ENCODE results near the gene PFKFB1.

- TF ChIP-seq, protein P1, sequence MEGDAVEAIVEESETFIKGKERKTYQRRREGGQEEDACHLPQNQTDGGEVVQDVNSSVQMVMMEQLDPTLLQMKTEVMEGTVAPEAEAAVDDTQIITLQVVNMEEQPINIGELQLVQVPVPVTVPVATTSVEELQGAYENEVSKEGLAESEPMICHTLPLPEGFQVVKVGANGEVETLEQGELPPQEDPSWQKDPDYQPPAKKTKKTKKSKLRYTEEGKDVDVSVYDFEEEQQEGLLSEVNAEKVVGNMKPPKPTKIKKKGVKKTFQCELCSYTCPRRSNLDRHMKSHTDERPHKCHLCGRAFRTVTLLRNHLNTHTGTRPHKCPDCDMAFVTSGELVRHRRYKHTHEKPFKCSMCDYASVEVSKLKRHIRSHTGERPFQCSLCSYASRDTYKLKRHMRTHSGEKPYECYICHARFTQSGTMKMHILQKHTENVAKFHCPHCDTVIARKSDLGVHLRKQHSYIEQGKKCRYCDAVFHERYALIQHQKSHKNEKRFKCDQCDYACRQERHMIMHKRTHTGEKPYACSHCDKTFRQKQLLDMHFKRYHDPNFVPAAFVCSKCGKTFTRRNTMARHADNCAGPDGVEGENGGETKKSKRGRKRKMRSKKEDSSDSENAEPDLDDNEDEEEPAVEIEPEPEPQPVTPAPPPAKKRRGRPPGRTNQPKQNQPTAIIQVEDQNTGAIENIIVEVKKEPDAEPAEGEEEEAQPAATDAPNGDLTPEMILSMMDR (IDR thresholded peaks at IDR 0.05) = no peak
- no peak for TF ChIP-seq POLR2A (IDR thresholded peaks at IDR 0.05)
Observed at GRCh38 chrX:55028611-55029010, 34.6 kb upstream of the PFKFB1 start.
